GM12878 (cell line): ENCODE measurements around the gene BHLHA9. TPM values are rescaled to one million over a fixed set of nuclear protein-coding genes. Genes with fewer than 3 reads are reported as not detected.

Source experiments
- ATAC-seq: fragments of 200-7000 bp; cut with Tn5 transposase; 3 replicates; pipeline ENCODE4 v1.9.1; 2020; ENCODE audit warnings: mild to moderate bottlenecking, moderate library complexity
- BruUV-seq: library from RNA; stranded (reverse); fragments of 400-500 nt; replicated peaks from 2 replicates; lab custom pipeline; 2021; lab: Mats Ljungman, UMichigan
- CTCF ChIA-PET: fragments of 300-600 bp; sonication (Branson Sonifier 250); formaldehyde crosslinking; extraction: SDS; loops from one replicate; lab custom pipeline; 2021; ENCODE audit warnings: inconsistent platforms; lab: Yijun Ruan, JAX
- POLR2A ChIA-PET: fragments of 350-600 bp; formaldehyde crosslinking; extraction: SDS; loops from one replicate; lab custom pipeline; 2021; ENCODE audit warnings: inconsistent platforms; lab: Charles Lee
- RAD21 ChIA-PET: fragments of 300-600 bp; sonication (Branson Sonifier 250); formaldehyde crosslinking; loops from one replicate; lab custom pipeline; 2023; ENCODE audit warnings: antibody characterized with exemption; ENCODE audit not compliant: unreplicated experiment; lab: Charles Lee
- SMC1A ChIA-PET: fragments of 300-600 bp; sonication (Branson Sonifier 250); formaldehyde crosslinking; loops from one replicate; lab custom pipeline; 2023; ENCODE audit not compliant: unreplicated experiment, uncharacterized antibody; lab: Charles Lee
- DNase-seq: peaks from one replicate; pipeline ENCODE4 v3.0.0-alpha.2; 2011; ENCODE audit warnings: low read depth, low spot score
- FAIRE-seq: peaks from 3 replicates; lab custom pipeline; 2011; peaks lifted over from hg19 to GRCh38; lab: Jason Lieb, UNC
- H2AFZ ChIP-seq: 2 replicates; pipeline ENCODE4 v1.6.0; 2011; ENCODE audit warnings: low read depth, low read length, control low read depth; ENCODE audit not compliant: control insufficient read depth
- H3K27ac ChIP-seq: 2 replicates; pipeline ENCODE4 v1.5.1; 2011; ENCODE audit warnings: control low read depth; ENCODE audit not compliant: control insufficient read depth, insufficient read depth
- H3K27me3 ChIP-seq, 2 experiments: replicated peaks in 1 of 2; 2 replicates each; pipeline versions ENCODE4 v1.6.0 to v1.6.1; 2011; ENCODE audit warnings: low read length in 1 of 2; ENCODE audit not compliant: control insufficient read depth in 2 of 2, insufficient read depth in 2 of 2
- H3K36me3 ChIP-seq, 2 experiments: 2 replicates each; pipeline ENCODE4 v1.5.1; 2011; ENCODE audit warnings: low read length in 1 of 2; ENCODE audit not compliant: control insufficient read depth in 2 of 2, insufficient read depth in 2 of 2
- H3K4me1 ChIP-seq: 2 replicates; pipeline ENCODE4 v1.6.1; 2011; ENCODE audit warnings: mild to moderate bottlenecking, low read length, moderate library complexity, mixed read lengths; ENCODE audit not compliant: control insufficient read depth, insufficient read depth
- H3K4me2 ChIP-seq: 2 replicates; pipeline ENCODE4 v1.6.0; 2011; ENCODE audit warnings: control low read depth; ENCODE audit not compliant: control insufficient read depth, insufficient read depth
- H3K4me3 ChIP-seq: fragments of 200-600 bp; sonication (generic); 2 replicates; pipeline ENCODE4 v1.5.1; 2016
- H3K79me2 ChIP-seq: 2 replicates; pipeline ENCODE4 v1.6.0; 2011; ENCODE audit warnings: low read length; ENCODE audit not compliant: control insufficient read depth, insufficient read depth
- H3K9ac ChIP-seq: 2 replicates; pipeline ENCODE4 v1.8.0; 2011; ENCODE audit warnings: low read length, control low read depth, mixed read lengths; ENCODE audit not compliant: control insufficient read depth, insufficient read depth
- H3K9me3 ChIP-seq: replicated peaks from 3 replicates; pipeline ENCODE4 v1.5.1; 2011; ENCODE audit warnings: mild to moderate bottlenecking, low read length; ENCODE audit not compliant: control insufficient read depth, insufficient read depth
- H4K20me1 ChIP-seq: 2 replicates; pipeline ENCODE4 v1.6.0; 2011; ENCODE audit not compliant: control insufficient read depth, insufficient read depth
- BRCA1 ChIP-seq: IDR thresholded peaks from 2 replicates; pipeline ENCODE4 v1.6.1; 2011; ENCODE audit warnings: low read depth, low read length, improper control_type of control experiment
- EZH2 ChIP-seq: IDR thresholded peaks from 2 replicates; pipeline ENCODE4 v1.6.1; 2012; ENCODE audit warnings: low read depth, mild to moderate bottlenecking, control low read depth, inconsistent platforms, low read length, borderline replicate concordance; ENCODE audit not compliant: control insufficient read depth
- FOXM1 ChIP-seq: IDR thresholded peaks from 2 replicates; pipeline ENCODE4 v1.6.1; 2012; ENCODE audit warnings: low read depth, mild to moderate bottlenecking, inconsistent platforms, low read length, moderate library complexity
- GATAD2B ChIP-seq: fragments of 450-650 bp; conservative IDR thresholded peaks from 2 replicates; pipeline ENCODE4 v1.6.1; 2017; ENCODE audit warnings: low read depth, mild to moderate bottlenecking, moderate library complexity
- HCFC1 ChIP-seq: fragments of 150-350 bp; IDR thresholded peaks from 2 replicates; pipeline ENCODE4 v1.6.1; 2014; ENCODE audit warnings: low read length
- KLF5 ChIP-seq: fragments of 450-650 bp; IDR thresholded peaks from 2 replicates; pipeline ENCODE4 v1.6.1; 2014; ENCODE audit warnings: mild to moderate bottlenecking; ENCODE audit not compliant: partially characterized antibody
- LARP7 ChIP-seq: fragments of 450-650 bp; IDR thresholded peaks from 2 replicates; pipeline ENCODE4 v1.6.1; 2017; ENCODE audit warnings: mild to moderate bottlenecking
- MEF2A ChIP-seq: IDR thresholded peaks from 2 replicates; pipeline ENCODE4 v1.6.1; 2011; ENCODE audit warnings: low read depth, mild to moderate bottlenecking, low read length, moderate library complexity; ENCODE audit not compliant: insufficient read depth
- NR2F1 ChIP-seq: fragments of 450-650 bp; conservative IDR thresholded peaks from 2 replicates; pipeline ENCODE4 v1.6.1; 2017; ENCODE audit warnings: mild to moderate bottlenecking
- SMARCA5 ChIP-seq: fragments of 450-650 bp; IDR thresholded peaks from 2 replicates; pipeline ENCODE4 v1.6.1; 2017; ENCODE audit warnings: mild to moderate bottlenecking
- SUZ12 ChIP-seq: fragments of 200-600 bp; sonication (generic); IDR thresholded peaks from one replicate; pipeline ENCODE4 v1.6.1; 2018; ENCODE audit warnings: antibody characterized with exemption, mild to moderate bottlenecking; ENCODE audit not compliant: unreplicated experiment
- TAF1 ChIP-seq: IDR thresholded peaks from 2 replicates; pipeline ENCODE4 v1.6.1; 2011; ENCODE audit warnings: mild to moderate bottlenecking, low read depth, low read length, borderline replicate concordance
- ZNF24 ChIP-seq: fragments of 450-650 bp; IDR thresholded peaks from 2 replicates; pipeline ENCODE4 v1.6.1; 2017; ENCODE audit warnings: antibody characterized with exemption, mild to moderate bottlenecking
- WGBS: methylation state at CpG from one replicate; pipeline ENCODE4 v1.1.6; 2016; ENCODE audit warnings: low lambda C conversion rate; ENCODE audit not compliant: insufficient replicate concordance, insufficient coverage; ENCODE audit errors: missing lambda C conversion rate; 5-methylcytosine and 5-hydroxymethylcytosine counted together
- in situ Hi-C: fragments of 300-500 bp; cut with MboI; formaldehyde crosslinking; loops from 9 replicates; pipeline ENCODE4 v1.14.3; 2018; ENCODE audit warnings: mixed read lengths
- intact Hi-C: fragments of 100-400 bp; cut with micrococcal nuclease; formaldehyde crosslinking; loops from one replicate; pipeline ENCODE4 v1.14.2; 2022; ENCODE audit not compliant: unreplicated experiment
- polyA plus RNA-seq, 11 experiments: library from polyadenylated mRNA; depleted of rRNA in 4 of 11; unstranded in 6 of 11; stranded (reverse) in 5 of 11; fragments of >200 nt; fragmentation: Nextera tagmentation in 4 of 11; fragmentation: Illumina TruSeq in 1 of 11; extraction: Ambion mirVana in 4 of 11; extraction: Trizol in 1 of 11; gene quantifications; 1 replicate in 1 of 11; 2 replicates in 10 of 11; pipeline versions ENCODE4 v1.2.1 to v1.2.3, GENCODE V29; 2011 to 2016; ENCODE audit warnings: inconsistent platforms in 2 of 11, missing spikeins in 2 of 11, low read depth in 1 of 11
- total RNA-seq, 4 experiments: library from RNA; depleted of rRNA in 3 of 4; stranded (reverse); fragments of >200 nt in 3 of 4; fragmentation: Illumina TruSeq in 1 of 4; extraction: Trizol in 1 of 4; gene quantifications; 2 replicates each; pipeline versions ENCODE4 v1.2.1 to v1.2.3, GENCODE V29; 2013 to 2021
- TF ChIP-seq, protein P1 (sequence below): fragments of 450-650 bp; IDR thresholded peaks from 2 replicates; pipeline ENCODE4 v1.6.1; 2017; ENCODE audit warnings: mild to moderate bottlenecking
- TF ChIP-seq, protein P2 (sequence below): IDR thresholded peaks from 2 replicates; pipeline ENCODE4 v1.6.1; 2012; ENCODE audit warnings: low read length, inconsistent platforms

Gene BHLHA9
- total and polyA plus RNA-seq, 10 of the 15 experiments (the other 5 are each of a cell fraction or from before 2014, with no cell fraction given) = not detected

DNA sequence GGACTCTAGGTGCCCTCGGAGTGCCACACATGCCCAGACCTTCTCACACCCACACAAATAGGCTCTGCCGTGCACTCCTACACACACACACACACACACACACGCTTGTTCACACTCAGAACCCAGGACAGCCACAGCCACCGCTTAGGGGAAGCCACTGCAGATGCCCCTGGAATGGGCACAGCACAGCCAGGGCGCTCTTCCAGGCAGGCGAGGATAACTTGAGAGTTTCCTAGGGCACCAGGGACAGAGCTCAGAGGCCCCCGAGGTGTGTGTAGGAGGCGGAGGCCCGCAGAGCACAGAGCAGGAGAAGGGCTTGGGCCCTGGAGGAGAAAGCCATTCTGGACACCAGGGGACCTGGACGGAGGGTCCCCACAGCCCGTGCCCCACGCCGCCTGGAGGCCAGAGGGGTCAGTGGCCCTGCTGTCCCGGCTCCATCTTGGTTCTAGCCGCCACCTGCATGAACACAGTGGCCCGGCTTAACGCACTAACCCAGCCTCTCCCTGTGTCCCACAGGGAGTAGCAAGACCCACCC, 30.2 kb downstream of the BHLHA9 start:
- no peak for TF ChIP-seq NR2F1
- TF ChIP-seq KLF5 = no peak
- no peak for TF ChIP-seq GATAD2B
- no peak for TF ChIP-seq EZH2
- TF ChIP-seq, protein P1, sequence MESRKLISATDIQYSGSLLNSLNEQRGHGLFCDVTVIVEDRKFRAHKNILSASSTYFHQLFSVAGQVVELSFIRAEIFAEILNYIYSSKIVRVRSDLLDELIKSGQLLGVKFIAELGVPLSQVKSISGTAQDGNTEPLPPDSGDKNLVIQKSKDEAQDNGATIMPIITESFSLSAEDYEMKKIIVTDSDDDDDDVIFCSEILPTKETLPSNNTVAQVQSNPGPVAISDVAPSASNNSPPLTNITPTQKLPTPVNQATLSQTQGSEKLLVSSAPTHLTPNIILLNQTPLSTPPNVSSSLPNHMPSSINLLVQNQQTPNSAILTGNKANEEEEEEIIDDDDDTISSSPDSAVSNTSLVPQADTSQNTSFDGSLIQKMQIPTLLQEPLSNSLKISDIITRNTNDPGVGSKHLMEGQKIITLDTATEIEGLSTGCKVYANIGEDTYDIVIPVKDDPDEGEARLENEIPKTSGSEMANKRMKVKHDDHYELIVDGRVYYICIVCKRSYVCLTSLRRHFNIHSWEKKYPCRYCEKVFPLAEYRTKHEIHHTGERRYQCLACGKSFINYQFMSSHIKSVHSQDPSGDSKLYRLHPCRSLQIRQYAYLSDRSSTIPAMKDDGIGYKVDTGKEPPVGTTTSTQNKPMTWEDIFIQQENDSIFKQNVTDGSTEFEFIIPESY = no peak
- TF ChIP-seq BRCA1 = no peak
- TF ChIP-seq LARP7 = no peak
- no peak for TF ChIP-seq FOXM1
- TF ChIP-seq ZNF24 = no peak
- no peak for TF ChIP-seq SUZ12
- no peak for TF ChIP-seq MEF2A
- TF ChIP-seq TAF1 = no peak
- TF ChIP-seq HCFC1 = no peak
- no peak for TF ChIP-seq SMARCA5
- TF ChIP-seq, protein P2, sequence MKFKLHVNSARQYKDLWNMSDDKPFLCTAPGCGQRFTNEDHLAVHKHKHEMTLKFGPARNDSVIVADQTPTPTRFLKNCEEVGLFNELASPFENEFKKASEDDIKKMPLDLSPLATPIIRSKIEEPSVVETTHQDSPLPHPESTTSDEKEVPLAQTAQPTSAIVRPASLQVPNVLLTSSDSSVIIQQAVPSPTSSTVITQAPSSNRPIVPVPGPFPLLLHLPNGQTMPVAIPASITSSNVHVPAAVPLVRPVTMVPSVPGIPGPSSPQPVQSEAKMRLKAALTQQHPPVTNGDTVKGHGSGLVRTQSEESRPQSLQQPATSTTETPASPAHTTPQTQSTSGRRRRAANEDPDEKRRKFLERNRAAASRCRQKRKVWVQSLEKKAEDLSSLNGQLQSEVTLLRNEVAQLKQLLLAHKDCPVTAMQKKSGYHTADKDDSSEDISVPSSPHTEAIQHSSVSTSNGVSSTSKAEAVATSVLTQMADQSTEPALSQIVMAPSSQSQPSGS = no peak
- RAD21 ChIA-PET = no interaction called here
- H3K4me3 ChIP-seq = no peak overlapping the region
- no peak overlapping the region for H3K27ac ChIP-seq
- intact Hi-C loops (no loop called here), in situ Hi-C loops (no loop called here)
- H3K27me3 ChIP-seq = no peaks in the 10 kb centered on the region
- POLR2A ChIA-PET = no interaction called here
- ATAC-seq = no peak
- BruUV-seq = no TSS peak
- H3K4me2 ChIP-seq = no peak overlapping the region
- H2AFZ ChIP-seq = no peak overlapping the region
- H3K4me1 ChIP-seq = no peaks in the 10 kb centered on the region
- SMC1A ChIA-PET = no interaction called here
- no peak overlapping the region for H3K9ac ChIP-seq
- no peak for FAIRE-seq
- H4K20me1 ChIP-seq = no peaks in the 10 kb centered on the region
- WGBS = 38% methylated on average over 17 of the region's 17 CpGs
- CTCF ChIA-PET = no interaction called here
- H3K9me3 ChIP-seq = no peaks in the 10 kb centered on the region
- no peaks in the 10 kb centered on the region for H3K36me3 ChIP-seq
- no peaks in the 10 kb centered on the region for H3K79me2 ChIP-seq
- no peak for DNase-seq
